Measurements from ENCODE around the gene DMC1. TPM values are rescaled to one million over a fixed set of nuclear protein-coding genes. Genes with fewer than 3 reads are reported as not detected.

The DMC1 gene
- total RNA-seq, 1 donor: 5.3 TPM

DNA sequence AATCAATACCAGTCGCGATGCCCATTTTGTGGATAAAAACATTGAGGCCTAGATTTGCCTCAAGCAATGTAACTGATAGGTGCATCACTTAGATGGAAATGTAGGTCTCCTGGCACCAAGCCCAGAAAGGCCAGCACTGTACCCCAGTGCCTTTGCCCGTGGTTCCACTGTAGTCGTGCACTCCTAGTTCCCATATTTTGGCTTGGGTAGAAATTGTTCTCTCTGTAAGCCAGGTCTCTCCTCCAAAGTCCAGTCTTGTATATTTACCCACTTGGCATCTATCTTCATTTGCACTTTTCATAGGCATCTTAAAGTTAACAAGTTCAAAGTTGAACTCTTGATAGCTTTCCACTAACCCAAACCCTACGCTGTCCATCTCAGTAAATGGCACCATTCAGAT, 41.6 kb upstream of the DMC1 start:
- no peak overlapping the region for H3K4me3 ChIP-seq (ENCODE audit: low read depth, low read length)
- DNase-seq (ENCODE audit: low read depth): no peak
- no peak for TF ChIP-seq CTCF (IDR thresholded peaks at IDR 0.05; ENCODE audit: insufficient read depth, low read length)

DNA sequence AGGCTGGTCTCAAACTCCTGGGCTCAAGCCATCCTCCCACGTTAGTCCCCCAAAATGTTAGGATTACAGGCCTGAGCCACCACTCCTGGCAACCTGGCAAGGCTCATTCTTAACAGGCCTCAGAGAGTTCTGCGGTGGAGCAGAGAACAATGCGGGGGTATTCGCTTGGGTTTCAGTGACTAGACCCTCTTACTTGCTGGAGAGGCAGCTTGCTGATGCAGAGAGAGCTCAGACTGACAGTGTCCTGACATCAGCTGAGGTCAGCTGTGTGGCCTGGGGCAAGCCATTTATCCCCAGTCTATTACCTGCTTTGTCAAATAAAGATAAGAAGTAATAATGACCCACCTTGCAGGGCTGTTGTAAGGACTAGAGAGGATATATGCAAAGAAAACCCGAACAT, 40.3 kb upstream of the DMC1 start:
- TF ChIP-seq CTCF (IDR thresholded peaks at IDR 0.05; ENCODE audit: insufficient read depth, low read length): no peak

DNA sequence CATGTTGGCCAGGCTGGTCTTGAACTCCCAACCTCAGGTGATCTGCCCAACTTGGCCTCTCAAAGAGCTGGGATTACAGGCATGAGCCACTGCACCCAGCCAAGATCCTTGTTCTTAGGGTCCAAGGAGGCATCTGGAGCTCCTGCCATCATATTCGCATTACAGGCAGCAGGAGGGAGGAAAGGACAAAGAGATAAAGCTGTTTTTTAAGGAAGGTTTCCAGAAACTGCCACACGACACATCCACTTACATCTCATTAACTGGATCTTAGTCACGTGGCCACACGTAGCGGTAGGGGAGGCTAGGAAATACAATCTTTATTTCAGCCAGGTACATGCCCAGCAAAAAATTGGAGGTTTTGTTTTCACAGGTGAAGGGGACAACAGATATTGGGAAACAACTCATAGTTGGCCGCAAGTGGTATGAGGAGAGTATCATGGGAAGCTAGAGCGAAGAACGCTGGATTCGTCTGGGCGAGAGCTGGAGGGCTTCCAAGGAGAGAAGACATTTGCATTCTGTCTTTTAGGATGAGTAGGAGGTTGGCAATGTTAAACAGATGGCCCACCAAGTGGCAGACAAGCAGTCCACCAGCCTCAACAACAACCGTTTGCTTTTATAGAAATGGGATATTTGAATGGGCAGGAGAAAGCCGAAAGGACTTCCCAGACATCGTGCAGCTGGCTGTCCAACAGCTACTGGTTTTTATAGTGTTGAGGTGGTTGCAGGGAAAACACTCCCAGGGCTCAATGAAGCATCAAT, 39.2 kb upstream of the DMC1 start:
- H3K4me3 ChIP-seq (ENCODE audit: low read depth, low read length): no peak overlapping the region
- no peak for TF ChIP-seq CTCF (IDR thresholded peaks at IDR 0.05; ENCODE audit: insufficient read depth, low read length)
- no peak for DNase-seq (ENCODE audit: low read depth)

More for the DNA sequence above, 40.3 kb upstream of the DMC1 start:
- no peak for DNase-seq (ENCODE audit: low read depth)
- no peak overlapping the region for H3K4me3 ChIP-seq (ENCODE audit: low read depth, low read length)

GRCh38 chr22:38607680-38608079, 37.7 kb upstream of the DMC1 start:
- H3K4me3 ChIP-seq (ENCODE audit: low read depth, low read length): no peak overlapping the region
- DNase-seq (ENCODE audit: low read depth): no peak
- TF ChIP-seq CTCF (IDR thresholded peaks at IDR 0.05; ENCODE audit: insufficient read depth, low read length): no peak

DNA sequence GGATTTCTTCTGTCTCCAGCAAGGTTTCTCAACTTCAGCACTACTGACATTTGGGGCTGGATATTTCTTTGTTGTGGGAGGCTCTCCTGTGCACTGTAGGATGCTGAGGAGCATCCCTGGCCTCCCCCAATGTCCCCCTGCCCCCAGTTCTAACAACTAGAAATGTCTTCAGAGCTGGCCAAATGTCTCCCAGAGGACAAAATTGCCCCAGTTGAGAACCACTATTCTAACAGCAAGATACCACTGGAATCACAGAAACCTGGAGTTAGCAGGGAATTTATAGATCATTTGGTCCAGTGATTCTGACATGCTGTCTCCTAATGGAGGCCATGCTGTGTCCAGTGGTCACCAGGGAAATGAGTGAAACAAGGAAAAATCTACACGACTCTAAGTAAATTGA, 32.2 kb upstream of the DMC1 start:
- DNase-seq (ENCODE audit: low read depth): no peak
- no peak overlapping the region for H3K4me3 ChIP-seq (ENCODE audit: low read depth, low read length)
- TF ChIP-seq CTCF (IDR thresholded peaks at IDR 0.05; ENCODE audit: insufficient read depth, low read length): no peak

GRCh38 chr22:38601221-38601764, 31.3 kb upstream of the DMC1 start:
- DNase-seq (ENCODE audit: low read depth): no peak
- TF ChIP-seq CTCF (IDR thresholded peaks at IDR 0.05; ENCODE audit: insufficient read depth, low read length): no peak
- no peak overlapping the region for H3K4me3 ChIP-seq (ENCODE audit: low read depth, low read length)

Measured in fibroblast of the aortic adventitia (primary cell).